Measurements from ENCODE around the gene ANXA4.
"Not testable (repeated sequence)": the region's sequence is repeated elsewhere in the genome, so short reads cannot be mapped to it uniquely, and the experiment has no call there.

ANXA4 gene

DNA sequence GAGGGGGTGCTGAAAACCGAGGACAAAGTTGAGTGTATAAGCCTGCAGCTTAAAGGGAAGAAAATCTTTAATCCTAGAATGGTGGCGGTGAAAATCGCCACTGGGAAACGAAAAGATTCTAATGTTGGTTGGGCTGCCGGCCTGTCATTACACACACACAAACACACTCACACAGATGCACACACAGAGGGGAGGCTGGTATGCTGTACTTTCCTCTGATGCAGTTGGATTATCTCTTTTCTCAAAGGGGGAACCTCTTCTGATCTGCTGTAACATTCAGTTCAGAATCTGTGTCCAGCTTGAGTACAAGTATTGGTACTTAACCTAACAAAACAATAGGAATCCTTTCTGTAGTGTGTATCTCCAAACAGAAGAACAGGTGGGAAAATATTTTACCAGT, 39.0 kb downstream of the ANXA4 start:
- DNase-seq, result no peak

DNA sequence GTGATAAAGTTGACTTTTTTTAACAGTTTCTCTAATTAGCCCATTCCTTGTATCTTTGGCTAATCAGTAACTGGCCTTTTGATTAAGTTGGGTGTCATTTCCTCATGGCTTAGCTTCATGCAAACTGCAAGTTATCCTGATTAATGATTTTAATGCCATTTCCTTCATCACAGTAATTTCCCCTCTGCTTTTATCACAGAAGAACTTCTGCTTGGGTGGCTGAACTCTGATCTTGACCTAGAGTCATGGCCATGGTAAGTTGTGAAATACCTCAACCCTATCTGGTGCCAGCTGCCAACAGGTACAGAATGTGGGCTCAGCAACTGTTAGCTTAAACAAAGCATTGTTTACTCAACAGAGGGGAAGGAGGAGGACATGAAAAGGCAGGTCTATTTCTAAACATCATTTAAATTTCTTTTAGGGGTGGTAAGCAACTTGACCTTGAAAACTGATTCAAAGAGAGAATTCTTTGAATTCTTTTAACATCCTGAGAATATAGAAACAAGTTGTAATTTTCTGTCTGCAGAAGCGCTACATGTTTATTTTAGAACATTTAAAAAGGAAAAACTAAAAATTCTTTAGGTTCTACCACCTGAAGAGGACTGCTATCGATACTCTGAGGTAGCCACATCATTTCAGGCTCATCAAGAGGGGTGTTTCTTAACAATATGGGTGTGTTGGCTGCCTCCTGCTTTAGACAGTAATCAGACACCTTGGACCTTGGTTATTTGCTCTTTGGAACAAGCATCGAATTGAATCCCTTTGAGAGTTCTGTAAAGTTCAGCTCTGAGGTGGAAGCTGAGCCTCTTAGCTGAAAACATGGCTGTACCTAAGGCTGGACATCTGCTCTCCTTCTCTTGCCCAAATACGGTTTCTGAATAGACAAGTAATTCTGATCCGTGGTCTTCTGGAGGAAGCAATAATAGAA, 39.7 kb downstream of the ANXA4 start:
- DNase-seq, result no peak

DNA sequence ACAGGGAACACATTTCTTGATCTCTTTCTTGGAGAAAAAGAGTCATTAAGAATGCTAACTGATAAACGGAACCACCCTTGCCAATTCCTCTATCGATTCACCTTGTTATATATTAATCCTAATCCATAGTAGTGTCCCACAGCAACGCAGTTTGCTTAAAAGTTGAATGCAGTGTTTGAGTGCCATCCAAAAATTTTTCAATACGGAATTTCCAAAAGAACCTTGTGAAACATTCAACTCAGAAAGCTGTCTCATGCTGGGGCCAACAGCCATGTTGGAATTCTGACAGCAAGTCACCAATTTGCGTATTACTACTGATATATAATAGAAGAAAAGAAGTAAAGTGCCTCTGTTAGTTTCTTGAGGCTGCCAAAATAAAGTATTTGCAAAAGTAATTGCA, 42.3 kb downstream of the ANXA4 start:
- no peak for DNase-seq

DNA sequence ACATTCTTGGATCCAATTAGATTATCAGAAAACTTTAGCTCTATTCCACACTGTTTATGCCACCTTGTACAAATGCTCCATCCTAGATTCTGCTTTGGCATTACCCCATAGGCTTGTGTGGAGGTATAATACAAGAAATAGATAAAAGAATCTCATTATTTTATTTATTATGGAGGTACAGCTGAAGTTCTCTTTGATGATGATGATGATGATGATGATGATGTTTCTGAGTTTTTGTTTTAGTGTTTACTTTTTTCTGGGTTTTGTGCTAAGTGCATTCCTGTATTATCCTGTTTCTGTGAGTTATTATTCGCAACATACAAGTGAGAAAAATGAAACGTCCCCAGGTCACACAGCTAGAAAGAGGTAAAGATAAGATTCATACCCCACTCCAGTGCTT, 43.4 kb downstream of the ANXA4 start:
- no peak for DNase-seq

DNA sequence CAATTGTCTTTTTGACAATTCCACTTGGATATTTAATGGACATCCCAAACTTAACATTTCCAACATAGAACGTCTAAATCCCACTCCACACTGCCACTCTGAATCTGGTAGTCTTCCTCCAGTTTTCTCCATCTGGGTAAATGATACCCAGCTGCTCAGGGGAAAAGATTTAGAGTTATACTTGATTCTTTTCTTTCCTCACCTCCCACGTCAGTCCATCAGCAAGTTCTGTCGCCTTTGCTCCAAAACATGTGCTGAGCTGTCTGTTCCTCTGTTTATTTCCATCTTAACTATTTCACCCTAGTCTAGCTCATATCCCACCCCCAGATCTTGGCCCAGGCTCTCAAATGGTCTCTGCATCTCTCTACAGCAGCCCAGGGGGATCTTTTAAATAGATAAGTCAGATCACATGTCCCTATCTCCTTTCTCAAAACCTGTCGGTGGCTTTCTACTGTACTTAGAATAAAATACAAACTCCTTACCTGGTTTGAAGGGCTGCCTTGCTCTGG, 44.2 kb downstream of the ANXA4 start:
- DNase-seq, result no peak

DNA sequence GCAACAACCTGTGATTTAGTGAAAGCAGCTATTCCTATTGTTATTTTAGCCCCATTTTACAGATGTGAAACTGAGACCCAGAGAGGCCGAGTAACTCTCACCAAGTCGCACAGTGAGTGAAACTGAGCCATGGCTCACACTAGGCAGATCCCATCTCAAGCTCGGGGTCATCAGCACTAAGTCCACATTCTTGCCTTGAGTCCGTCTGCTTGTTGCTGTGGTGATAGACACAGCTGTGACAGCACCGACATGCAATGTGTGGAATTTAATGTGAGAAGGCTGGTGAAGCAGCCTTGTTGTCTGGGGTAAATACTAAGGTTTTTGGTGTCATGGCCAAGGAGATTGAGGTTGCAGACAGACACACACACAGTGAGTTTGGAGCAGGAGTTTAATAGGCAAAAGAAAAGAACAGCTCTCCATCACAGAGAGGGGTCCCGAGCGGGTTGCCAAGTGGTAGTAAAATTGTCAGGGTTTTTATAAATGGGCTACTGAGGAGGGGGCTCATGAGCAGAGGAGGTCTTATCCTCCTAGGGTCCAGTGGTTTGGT, 47.3 kb downstream of the ANXA4 start:
- DNase-seq, result no peak

DNA sequence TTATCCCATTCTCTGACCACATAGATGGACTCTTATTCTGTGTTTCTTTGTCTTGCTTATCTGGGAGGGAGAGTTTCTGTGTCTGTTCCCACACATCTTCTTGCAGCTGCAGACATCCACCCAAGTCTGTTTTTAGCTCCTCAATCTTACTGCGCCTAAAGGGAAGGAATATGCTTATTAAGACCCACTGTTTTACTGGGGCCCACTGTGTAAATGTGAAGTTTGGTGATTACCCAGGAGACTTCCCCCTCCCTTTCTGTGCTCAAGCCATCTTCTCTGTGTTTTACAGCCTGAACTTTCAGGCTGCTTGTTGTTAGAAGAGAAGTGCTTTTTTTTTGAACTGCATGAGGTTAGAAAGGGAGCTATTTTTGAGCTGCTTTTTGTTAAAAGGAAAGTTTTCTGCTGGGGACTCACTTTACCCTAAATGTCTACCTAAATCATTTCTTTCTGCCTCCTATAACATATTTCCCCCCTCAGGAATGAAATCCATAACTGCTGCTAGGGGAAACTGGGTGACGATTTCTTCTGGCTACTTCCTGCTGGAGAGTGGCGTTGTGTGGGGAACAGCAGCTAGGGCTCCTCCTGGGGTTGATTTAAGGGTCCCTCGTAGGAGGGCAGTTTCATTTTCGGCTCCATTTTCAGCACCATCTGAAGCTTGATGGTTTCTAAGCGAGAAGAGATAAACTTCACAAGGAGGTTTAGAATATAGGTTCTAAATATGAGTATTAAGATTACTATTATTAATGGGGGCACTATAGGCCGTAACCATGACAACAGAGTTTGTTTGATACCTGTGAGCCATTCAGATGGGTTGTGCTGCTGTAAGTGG, 48.1 kb downstream of the ANXA4 start:
- DNase-seq, result no peak

DNA sequence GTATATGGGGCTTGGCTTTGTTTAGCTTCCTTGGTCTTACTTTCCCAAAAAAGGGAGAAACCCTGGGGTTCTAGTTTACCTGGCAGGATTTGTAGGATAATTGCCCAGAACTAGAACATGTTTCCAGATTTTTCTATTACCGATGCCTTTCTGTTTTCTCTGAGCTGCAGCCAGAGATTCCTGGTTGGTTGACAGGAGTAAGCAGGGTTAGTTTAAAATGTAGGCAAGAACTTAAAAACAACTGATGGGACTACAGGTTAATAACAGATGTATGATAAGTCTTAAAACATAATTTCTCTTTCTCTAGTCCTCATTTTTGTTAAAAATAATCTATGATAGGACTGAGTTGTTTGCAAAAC, 48.6 kb downstream of the ANXA4 start:
- DNase-seq, result no peak

DNA sequence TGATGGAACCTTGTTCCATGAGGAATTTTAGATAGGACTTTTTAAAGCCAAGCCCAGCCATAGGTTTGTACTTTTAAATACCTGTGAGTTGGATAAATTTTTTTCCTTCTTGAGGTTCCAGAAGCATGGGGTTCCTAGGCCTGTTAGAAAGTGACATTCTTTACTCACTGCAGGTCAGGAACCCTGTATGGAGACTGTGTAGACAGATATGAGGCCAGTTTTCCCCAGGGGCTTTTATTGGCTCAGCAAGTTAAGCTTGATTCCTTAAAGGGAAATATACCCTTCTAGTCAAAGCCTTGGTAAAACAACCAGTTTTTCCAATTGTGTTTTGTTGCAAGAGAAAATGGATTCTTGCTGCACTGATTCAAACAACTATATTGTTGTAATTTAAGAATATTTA, 49.1 kb downstream of the ANXA4 start:
- no peak for DNase-seq

DNA sequence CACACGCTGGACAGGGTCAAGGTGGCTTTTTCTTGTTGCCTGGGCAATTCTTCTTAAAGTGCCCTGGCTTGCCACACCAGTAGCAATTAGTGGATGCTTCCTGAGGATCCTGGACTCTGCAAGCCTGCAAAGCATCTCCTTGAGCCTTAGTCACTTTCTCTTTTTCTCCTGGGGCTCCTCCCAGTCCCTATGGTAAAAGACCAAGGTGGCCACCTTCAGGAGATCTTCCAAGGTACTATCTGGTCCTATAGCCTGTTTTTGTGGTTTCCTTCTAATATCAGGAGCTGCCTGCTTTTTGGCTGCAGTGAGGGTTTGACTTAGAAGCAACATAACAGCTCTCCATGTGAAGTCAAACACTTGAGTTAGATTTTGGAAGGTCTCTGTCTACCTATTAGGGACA, 54.2 kb downstream of the ANXA4 start:
- DNase-seq, result no peak

DNA sequence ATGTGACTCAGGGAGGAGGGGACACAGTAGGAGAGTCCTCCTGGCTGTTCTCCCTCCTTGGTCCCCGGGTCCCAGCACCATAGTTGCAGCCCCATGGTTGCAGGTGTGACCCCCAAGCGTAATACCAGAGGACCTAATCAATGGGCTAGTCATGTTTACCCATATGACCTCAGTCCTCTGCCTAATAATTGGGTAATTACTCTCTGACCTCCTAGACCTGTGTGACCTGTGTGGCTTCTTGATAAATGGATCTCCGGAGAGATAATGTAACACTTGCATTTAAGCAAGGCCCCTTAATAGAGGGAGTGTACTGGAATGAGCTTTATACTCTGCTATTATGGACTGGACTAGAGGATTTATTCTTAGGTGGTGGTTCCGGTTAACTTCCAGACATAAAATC, 55.3 kb downstream of the ANXA4 start:
- no peak for DNase-seq

DNA sequence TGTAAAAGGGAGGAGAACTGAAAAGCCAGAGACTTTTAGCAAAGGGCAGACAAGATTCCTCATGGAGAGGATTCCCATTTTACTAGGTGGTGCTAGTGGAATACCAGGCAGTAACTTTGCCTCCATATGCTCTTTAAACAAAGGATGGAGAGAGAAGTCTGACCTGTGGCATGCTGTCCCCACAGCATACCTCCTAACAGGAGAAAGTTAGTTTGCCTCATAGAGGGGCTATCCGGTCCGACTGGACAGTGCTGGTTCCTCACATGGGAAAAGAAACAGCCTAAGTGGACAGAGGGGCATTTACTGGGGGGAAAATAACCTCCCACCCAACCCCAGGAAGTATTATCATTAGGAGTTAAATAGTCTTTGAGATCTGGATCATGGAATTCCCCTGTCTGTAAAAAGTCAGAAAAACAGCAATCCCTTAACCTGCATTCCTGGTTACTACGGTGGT, 55.9 kb downstream of the ANXA4 start:
- DNase-seq, result no peak

DNA sequence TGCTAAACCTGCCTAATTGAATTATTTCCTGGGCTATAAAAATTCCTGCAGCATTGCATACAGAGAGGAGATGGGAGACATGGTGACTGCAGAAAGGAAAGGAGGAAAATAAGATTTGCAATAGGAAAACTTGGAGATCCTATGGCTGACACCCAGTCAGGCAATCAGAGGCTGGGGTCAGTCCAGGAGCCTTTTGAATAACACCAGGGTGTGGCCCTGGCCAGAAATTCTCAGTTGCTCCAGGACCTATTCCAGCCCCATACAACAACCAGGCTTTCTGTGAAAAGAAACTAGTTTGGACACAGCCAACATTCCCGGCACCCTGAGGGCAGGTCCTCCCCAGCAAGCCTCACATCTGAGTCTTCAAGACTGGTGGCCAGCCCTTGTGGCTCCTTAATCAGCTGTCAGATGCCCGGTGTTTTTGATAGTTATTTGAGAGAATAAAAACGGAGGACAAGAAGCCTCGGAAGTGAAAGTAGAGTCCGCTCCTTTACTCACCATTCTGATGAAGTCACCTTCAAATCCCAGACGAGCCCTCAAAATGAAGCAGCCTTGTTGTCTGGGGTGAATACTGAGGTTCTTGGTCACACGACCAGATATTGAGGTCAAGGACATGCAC, 56.5 kb downstream of the ANXA4 start:
- no peak for DNase-seq

DNA sequence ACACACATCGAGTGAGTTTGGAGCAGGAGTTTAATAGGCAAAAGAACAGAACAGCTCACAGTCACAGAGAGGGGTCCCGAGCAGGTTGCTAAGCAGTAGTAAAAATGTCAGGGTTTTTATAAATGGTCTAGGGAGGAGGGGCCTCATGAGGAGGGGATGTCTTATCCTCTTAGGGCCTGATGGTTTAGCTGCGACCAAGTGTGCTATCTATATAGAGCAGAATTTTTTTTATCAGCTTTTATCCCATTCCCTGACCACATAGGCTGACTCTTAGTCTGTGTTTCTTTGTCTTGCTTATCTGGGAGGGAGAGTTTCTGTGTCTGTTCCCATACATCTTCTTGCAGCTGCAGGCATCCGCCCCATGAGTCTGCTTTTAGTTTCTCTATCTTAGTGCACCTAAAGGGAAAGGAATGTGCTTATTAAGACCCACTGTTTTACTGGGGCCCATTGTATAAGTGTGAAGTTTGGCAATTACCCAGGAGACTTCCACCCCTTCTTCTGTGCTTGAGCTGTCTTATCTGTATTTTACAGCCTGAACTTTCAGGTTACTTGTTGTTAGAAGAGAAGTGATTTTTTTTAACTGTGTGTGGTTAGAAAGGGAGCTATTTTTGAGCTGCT, 57.1 kb downstream of the ANXA4 start:
- no peak for DNase-seq

DNA sequence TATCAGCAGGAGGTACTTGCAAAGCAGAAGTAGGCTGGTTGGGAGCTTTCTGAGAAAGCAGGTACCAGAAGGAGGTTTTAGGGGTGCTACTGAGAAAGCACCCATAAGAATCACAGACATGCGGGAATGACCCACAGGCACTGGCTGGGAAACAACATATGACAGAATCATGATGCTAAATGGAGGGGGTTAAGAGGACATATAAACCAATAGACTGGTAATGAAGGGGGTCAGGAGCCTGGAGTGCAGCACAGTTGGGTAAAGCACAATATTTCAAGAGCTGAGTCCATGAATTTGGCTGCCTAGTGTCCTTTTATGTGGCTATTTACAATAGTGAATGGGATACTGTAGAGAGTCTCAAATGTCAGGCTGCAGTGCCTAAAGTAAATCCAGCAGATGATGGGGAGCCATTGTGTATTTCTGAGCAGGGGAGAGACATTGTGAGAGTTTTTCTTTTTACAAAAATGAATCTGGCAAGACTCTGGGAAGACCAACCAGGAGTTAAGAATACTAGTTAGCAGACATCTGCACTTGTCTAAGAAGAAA, 59.9 kb downstream of the ANXA4 start:
- no peak for DNase-seq

DNA sequence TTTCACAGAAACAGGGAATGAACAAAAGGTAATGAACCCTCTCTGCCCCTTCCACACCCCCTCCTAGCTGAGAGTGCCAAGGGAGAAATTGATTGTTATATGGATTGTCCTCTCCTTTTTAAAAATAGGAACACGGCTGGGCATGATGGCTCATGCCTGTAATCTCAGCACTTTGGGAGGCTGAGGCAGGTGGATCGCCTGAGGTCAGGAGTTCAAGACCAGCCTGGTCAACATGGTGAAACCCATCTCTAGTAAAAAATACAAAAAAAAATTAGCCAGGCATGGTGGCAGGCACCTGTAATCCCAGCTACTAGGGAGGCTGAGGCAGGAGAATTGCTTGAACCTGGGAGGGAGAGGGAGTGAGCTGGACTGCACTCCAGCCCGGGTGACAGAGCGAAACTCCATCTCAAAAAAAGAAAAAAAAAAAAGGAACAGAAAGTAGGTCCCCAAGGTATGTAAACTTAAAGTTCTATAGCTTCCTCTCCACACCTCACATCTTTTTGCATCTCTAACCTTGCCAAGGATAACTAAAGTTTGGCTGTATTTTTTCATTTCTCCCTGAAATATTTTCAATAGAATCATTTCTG, 60.9 kb downstream of the ANXA4 start:
- not testable (repeated sequence) for DNase-seq

DNA sequence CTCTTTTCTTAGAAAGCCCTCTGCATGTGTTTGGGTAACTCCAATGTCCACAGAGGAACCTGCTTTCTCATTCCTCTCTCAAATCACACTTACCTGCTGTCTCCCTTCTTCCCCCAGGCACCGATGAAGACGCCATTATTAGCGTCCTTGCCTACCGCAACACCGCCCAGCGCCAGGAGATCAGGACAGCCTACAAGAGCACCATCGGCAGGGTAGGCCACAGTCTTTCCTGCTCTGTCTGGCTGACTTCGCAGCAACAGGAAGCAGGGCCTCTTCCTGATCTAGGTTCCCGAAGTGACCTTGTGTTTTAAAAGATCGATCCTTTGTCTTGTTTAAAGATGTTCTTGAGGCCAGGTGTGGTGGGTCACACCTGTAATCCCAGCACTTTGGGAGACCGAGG, 62.5 kb downstream of the ANXA4 start:
- no peak for DNase-seq

DNA sequence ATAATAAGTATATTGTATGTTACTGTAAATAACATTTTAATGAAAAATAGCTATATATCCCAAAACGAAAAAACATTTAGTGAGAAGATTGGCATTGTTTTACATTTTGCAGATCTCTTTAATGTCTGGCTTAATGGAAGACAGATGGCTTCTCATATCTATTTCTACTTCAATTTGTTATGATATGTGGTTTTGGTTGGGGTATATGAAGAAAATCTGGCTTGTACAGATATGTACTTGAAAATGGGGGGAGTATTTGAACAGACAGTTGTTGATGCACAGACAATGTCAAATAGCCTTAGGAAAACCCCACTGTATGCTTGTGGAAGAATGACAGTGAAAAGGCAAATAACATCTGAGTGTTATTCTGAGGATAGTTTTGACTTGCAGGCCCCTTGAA, 64.0 kb downstream of the ANXA4 start:
- no peak for DNase-seq

DNA sequence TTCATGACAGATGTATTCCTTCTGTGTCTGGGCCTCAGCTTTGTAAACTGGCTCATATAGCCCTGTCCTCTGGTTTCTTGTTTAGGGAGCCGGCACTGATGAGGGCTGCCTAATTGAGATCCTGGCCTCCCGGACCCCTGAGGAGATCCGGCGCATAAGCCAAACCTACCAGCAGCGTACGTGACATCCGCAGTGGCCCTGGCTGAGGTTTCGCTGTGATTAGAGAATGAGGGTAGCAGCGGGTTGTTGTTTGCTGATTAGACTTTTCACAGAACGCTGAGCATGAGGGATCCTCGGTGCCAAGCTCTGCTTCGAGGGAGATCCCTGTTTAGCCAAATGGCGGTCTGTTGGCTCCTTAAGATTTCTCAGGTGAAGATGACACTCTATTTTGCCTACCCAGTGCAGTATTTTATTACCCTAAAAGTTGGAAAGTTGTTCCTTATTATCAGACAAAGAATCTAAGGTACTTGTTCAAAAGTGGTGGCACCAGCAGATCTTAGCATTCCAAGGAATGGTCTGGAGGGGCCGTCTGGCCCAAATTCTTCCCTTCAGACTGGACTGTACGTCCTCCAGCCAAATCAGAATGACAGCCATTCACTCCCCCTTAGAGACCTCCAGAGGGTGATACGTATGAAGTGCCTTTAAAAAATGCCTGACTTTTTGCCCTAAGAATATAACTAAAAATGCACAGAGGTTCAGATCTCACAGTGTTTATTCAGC, 66.0 kb downstream of the ANXA4 start:
- no peak for DNase-seq

DNA sequence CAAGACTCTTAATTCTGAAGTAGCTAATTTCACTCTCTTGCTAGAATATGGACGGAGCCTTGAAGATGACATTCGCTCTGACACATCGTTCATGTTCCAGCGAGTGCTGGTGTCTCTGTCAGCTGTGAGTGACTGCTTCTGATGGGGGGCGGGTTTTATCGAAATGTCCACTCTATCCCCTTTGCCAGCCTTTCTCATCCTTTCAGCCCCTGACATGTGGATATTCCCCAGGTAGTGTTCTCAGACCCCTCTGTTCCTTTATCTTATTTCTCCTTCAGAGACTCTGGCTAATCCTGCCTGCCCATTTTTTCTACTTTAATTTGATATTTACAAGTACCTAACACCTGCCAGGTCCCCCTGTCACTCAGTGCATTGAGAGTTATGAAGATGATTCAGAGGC, 68.6 kb downstream of the ANXA4 start:
- no peak for DNase-seq

DNA sequence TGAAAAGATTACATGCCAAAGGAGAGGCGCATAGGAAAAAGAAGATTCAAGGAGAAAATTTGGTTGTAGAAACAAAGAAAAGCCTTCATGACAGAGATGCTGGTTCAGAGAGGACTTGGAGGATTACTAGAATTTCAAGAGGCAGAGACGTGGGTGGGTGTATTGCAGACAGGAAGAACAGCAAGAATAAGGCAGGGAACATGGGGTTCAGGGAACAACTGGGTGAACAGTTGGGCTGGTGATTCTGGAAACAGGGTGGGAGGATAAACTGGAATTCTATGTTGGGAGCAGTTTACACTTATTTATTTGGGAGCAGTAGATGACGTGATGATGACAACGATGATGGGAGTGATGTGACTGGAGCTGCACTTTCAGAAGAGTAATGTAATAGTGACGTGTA, 69.1 kb downstream of the ANXA4 start:
- no peak for DNase-seq

Data from NCI-H1694 (cell line).